AG04450 (cell line): ENCODE measurements around the gene B4GALT1. TPM values are rescaled to one million over a fixed set of nuclear protein-coding genes. Genes with fewer than 3 reads are reported as not detected.

Experiments
- CTCF ChIA-PET: fragments of 300-600, 350-600 bp; formaldehyde crosslinking; extraction: SDS; loops from one replicate; lab custom pipeline; 2022; ENCODE audit warnings: antibody characterized with exemption, inconsistent platforms; lab: Charles Lee
- POLR2A ChIA-PET: fragments of 350-600 bp; formaldehyde crosslinking; extraction: SDS; loops from one replicate; lab custom pipeline; 2021; ENCODE audit warnings: antibody characterized with exemption, inconsistent platforms; lab: Yijun Ruan, JAX
- DNase-seq: peaks from one replicate; pipeline ENCODE4 v3.0.0-alpha.2; 2011; ENCODE audit warnings: low read depth, low spot score
- H3K27ac ChIP-seq: one replicate; pipeline ENCODE4 v1.5.1; 2012; ENCODE audit warnings: low read depth, low read length, control low read depth
- H3K27me3 ChIP-seq: one replicate; pipeline ENCODE4 v1.6.0; 2012; ENCODE audit warnings: low read length; ENCODE audit not compliant: control insufficient read depth, insufficient read depth
- H3K4me3 ChIP-seq: 2 replicates; pipeline ENCODE4 v1.5.1; 2011; ENCODE audit warnings: mild to moderate bottlenecking, low read depth, low read length, control low read depth
- H3K9me3 ChIP-seq: 2 replicates; pipeline ENCODE4 v1.5.1; 2012; ENCODE audit warnings: low read length; ENCODE audit not compliant: control insufficient read depth, insufficient read depth
- polyA plus RNA-seq: library from polyadenylated mRNA; depleted of rRNA; stranded (reverse); fragments of >200 nt; gene quantifications from 2 replicates; pipeline ENCODE4 v1.2.3, GENCODE V29; 2011
- TF ChIP-seq, protein P1 (sequence below): IDR thresholded peaks from 2 replicates; pipeline ENCODE4 v1.5.1; 2011; ENCODE audit warnings: low read depth, low read length, control low read depth, inconsistent platforms

Gene B4GALT1
- polyA plus RNA-seq, 1 experiment, result 57.0 TPM

DNA sequence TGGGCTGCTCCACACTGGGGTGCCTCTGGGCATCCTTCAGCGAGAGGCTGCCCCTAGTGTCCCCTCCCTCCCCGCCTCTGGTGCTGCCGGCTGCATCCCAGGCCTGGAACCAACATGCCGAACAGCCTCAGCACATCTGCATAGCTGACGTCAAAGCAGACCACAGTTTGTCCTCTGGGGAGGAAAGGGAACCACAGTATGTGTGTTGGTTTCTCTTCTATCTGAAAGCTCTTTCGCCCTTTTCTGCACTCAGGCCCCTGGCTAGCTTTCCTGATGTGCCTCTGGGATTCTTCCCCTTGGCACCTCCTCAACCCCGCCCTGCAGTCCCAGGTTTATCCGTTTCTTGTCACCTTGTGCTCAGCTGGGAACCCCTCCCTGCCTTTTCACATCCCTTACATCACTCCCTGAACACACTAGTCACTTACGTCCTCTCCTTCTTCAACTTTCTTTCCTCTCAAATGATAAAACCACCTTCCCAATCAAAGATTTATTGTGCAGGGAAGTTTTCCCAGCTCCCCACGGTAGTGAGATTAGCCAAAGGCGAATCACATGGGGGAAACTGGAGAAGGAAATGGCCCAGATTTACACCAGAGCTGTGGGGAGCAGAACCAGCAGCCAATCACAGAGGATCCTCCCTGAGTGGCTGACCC lies 35.5 kb upstream of the B4GALT1 start:
- Histone ChIP-seq H3K27ac (no peak overlapping the region), H3K27me3 (peaks cover 27% of the 10 kb centered on the region), H3K4me3 (no peak overlapping the region), H3K9me3 (no peaks in the 10 kb centered on the region; the same call in 1 of the 2 replicates)
- ChIA-PET POLR2A (no interaction called here), CTCF (interaction anchor here (0.5 to 0.8 kb wide), 3 partner anchors 10 to 172 kb away, joined by 3 read pairs; no protein-coding TSS in a partner anchor)
- DNase-seq, result no peak
- TF ChIP-seq, protein P1, sequence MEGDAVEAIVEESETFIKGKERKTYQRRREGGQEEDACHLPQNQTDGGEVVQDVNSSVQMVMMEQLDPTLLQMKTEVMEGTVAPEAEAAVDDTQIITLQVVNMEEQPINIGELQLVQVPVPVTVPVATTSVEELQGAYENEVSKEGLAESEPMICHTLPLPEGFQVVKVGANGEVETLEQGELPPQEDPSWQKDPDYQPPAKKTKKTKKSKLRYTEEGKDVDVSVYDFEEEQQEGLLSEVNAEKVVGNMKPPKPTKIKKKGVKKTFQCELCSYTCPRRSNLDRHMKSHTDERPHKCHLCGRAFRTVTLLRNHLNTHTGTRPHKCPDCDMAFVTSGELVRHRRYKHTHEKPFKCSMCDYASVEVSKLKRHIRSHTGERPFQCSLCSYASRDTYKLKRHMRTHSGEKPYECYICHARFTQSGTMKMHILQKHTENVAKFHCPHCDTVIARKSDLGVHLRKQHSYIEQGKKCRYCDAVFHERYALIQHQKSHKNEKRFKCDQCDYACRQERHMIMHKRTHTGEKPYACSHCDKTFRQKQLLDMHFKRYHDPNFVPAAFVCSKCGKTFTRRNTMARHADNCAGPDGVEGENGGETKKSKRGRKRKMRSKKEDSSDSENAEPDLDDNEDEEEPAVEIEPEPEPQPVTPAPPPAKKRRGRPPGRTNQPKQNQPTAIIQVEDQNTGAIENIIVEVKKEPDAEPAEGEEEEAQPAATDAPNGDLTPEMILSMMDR, result no peak

DNA sequence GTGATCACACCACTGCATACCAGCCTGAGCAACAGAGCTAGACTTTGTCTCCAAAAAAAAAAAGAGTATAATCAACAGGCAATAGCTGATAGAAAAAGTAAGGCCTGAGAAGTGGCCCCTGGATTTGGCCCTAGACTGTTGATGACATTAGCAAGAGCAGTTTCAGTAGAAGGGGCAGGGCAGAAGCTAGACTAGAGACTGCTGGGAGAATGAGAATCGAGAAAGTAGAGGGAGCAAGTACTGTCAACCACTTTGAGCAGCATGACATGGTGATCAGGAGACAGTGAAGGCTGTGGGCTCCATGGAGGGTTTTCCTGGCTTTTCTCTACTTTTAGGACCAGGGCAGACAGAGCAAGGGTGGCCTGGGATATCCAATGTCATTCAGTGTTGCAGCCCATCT lies 34.9 kb upstream of the B4GALT1 start:
- POLR2A ChIA-PET, result no interaction called here
- no peak overlapping the region for H3K4me3 ChIP-seq
- no peak overlapping the region for H3K27ac ChIP-seq
- H3K27me3 ChIP-seq, result peaks cover 25% of the 10 kb centered on the region
- H3K9me3 ChIP-seq, result no peaks in the 10 kb centered on the region; the same call in 1 of the 2 replicates
- TF ChIP-seq, protein P1, result no peak
- CTCF ChIA-PET, result interaction anchor here (0.5 kb wide), 1 partner anchor 173 kb away, joined by 3 read pairs; no protein-coding TSS in a partner anchor
- no peak for DNase-seq

DNA sequence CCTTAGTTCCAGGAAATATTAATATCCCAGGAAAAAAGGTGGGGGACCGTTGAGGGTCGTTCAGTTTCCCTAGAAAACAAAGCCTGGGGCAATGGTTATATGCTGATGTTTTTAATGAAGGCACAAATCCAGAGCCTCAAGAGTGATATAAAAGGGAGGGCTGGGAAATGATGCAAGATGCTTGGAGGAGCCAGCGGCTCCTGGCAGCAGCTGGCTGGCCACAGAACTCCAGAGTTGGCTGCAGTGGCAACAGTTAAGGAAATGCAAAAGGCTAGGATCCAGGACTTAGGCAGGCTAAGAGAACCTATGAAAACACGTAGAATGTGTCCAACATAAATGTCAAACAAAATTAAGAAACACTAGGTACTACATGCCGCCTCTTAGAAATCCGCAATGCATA lies 31.0 kb upstream of the B4GALT1 start:
- CTCF ChIA-PET, result no interaction called here
- POLR2A ChIA-PET, result interaction anchor here (0.6 kb wide), 1 partner anchor 149 kb away, joined by 3 read pairs; no protein-coding TSS in a partner anchor
- no peaks in the 10 kb centered on the region; the same call in 1 of the 2 replicates for H3K9me3 ChIP-seq
- DNase-seq, result no peak
- no peak overlapping the region for H3K27ac ChIP-seq
- peaks cover 3% of the 10 kb centered on the region for H3K27me3 ChIP-seq
- no peak overlapping the region for H3K4me3 ChIP-seq
- TF ChIP-seq, protein P1, result no peak

DNA sequence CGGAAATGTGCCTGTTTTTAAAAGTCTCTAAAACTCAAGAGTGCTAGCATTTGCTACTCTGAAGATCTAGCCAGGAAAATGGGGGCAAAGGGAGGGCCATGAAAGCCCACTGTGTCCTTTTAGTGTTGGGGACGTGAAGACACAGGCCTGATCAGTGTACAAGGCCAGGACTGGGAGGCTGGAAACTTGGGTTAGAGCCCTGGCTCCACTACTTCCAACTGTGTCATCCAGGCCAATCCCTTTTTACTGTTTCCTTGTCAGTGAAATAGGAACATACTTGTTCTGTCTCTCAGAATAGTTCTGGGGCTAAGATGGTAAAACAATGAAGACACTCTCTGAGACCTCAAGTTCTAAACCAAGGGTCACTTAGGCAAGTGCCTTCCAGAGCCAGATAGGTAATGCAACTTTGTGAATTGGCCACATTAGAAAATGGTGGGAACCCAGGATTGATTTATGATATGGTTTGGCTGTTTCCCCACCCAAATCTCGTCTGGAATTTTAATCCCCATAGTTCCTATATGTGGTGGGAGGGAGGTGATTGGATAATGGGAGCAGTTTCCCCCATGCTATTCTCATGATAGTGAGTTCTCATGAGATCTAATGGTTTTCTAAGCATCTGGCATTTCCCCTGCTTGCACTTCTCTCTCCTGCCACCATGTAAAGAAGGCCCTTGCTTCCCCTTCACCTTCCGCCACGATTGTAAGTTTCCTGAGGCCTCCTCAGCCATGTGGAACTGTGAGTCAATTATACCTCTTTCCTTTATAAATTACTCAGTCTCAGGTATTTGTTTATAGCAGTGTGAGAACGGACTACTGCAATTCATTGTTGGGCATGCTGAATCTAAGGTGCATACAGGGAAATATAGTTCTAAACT lies 30.4 kb upstream of the B4GALT1 start:
- no peak overlapping the region for H3K27ac ChIP-seq
- no peak for DNase-seq
- ChIA-PET POLR2A (no interaction called here), CTCF (interaction anchor here (1.2 to 1.5 kb wide), 2 partner anchors 10 to 29 kb away, joined by 4 read pairs; no protein-coding TSS in a partner anchor)
- H3K9me3 ChIP-seq, result no peaks in the 10 kb centered on the region; the same call in 1 of the 2 replicates
- no peak overlapping the region for H3K4me3 ChIP-seq
- H3K27me3 ChIP-seq, result no peaks in the 10 kb centered on the region
- TF ChIP-seq, protein P1, result no peak
